GM20000 (cell line): ENCODE data around the gene CLCNKB.
A peak's percentile ranks its signal among the peaks of the same experiment; 100 is the strongest.
"Not testable (repeated sequence)": the region's sequence is repeated elsewhere in the genome, so short reads cannot be mapped to it uniquely, and the experiment has no call there.

Experiments used
- DNase-seq: peaks from one replicate; pipeline ENCODE4 v3.0.0; 2012; ENCODE audit warnings: low spot score
- CTCF ChIP-seq: IDR thresholded peaks from 2 replicates; pipeline ENCODE4 v1.5.1; 2012; ENCODE audit warnings: mild to moderate bottlenecking, control low read depth; ENCODE audit errors: extremely low read depth, missing control alignments

Gene CLCNKB

GRCh38 chr1:16053781-16054502 is 10.4 kb downstream of the CLCNKB start:
- DNase-seq = no peak
- no peak for TF ChIP-seq CTCF

GRCh38 chr1:16054598-16055540 is 11.3 kb downstream of the CLCNKB start:
- DNase-seq = no peak
- no peak for TF ChIP-seq CTCF

GRCh38 chr1:16055613-16056520 is 12.3 kb downstream of the CLCNKB start:
- TF ChIP-seq CTCF = peak; percentile 93
- DNase-seq = peak; percentile 94

GRCh38 chr1:16056521-16056912 is 12.9 kb downstream of the CLCNKB start:
- DNase-seq = not testable (repeated sequence)

GRCh38 chr1:16057314-16057915 is 13.8 kb downstream of the CLCNKB start:
- DNase-seq = not testable (repeated sequence)

GRCh38 chr1:16058394-16059120 is 15.0 kb downstream of the CLCNKB start:
- DNase-seq = not testable (repeated sequence)

GRCh38 chr1:16061266-16061665 is 17.7 kb downstream of the CLCNKB start:
- TF ChIP-seq CTCF = no peak
- no peak for DNase-seq

GRCh38 chr1:16061989-16062686 is 18.6 kb downstream of the CLCNKB start:
- DNase-seq = not testable (repeated sequence)

- DNase-seq = not testable (repeated sequence)
Measured at GRCh38 chr1:16062687-16063075, 19.1 kb downstream of the CLCNKB start.
